ENCODE data around the gene PPP2R3C. TPM values are rescaled to one million over a fixed set of nuclear protein-coding genes. Genes with fewer than 3 reads are reported as not detected.
A peak's percentile ranks its signal among the peaks of the same experiment; 100 is the strongest.

Gene PPP2R3C
- total and polyA plus RNA-seq, 2 of the 13 experiments (the other 11 are each of a cell fraction or from before 2014, with no cell fraction given): 63.4 to 102 TPM

DNA sequence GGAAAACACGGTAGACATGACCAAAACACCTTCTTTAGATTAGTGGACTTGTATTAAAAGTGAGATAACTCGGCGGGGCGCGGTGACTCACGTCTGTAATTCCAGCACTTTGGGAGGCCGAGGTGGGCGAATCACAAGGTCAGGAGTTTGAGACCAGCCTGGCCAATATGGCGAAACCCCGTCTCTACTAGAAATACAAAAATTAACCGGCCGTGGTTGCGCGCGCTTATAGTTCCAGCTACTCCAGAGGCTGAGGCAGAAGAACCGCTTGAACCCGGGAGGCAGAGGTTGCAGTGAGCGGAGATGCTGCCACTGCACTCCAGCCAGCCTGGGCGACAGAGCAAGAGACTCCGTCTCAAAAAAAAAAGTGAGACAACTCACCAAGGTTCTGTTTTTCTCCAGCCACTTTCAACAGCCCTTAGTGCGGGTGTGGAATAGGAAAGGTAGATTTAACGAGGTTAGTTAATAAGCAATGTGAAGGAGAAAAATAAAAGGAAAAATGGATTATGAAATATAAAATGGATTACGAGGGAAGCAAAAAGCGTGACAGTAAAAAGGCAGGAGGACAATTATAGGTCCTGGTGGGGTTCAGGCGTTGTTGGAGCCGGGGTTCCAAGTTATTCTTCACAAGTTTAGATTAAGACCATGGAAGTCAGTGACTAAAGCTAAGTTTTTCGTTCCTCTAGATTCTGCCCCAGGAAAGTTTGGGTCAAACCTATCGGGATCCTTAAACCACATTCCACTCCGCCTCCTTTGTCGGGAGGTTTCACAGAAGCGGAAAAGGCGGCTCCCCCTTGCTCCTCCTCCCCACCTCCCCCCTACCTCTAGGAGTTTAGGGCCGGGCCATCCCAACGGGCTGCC, 534 bp downstream of the PPP2R3C start (continued):
- TF ChIP-seq, protein P1, sequence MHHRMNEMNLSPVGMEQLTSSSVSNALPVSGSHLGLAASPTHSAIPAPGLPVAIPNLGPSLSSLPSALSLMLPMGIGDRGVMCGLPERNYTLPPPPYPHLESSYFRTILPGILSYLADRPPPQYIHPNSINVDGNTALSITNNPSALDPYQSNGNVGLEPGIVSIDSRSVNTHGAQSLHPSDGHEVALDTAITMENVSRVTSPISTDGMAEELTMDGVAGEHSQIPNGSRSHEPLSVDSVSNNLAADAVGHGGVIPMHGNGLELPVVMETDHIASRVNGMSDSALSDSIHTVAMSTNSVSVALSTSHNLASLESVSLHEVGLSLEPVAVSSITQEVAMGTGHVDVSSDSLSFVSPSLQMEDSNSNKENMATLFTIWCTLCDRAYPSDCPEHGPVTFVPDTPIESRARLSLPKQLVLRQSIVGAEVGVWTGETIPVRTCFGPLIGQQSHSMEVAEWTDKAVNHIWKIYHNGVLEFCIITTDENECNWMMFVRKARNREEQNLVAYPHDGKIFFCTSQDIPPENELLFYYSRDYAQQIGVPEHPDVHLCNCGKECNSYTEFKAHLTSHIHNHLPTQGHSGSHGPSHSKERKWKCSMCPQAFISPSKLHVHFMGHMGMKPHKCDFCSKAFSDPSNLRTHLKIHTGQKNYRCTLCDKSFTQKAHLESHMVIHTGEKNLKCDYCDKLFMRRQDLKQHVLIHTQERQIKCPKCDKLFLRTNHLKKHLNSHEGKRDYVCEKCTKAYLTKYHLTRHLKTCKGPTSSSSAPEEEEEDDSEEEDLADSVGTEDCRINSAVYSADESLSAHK (CRISPR knock-in tag; IDR thresholded peaks at IDR 0.05; ENCODE audit: borderline replicate concordance): no peak
- TF ChIP-seq RBM39 (IDR thresholded peaks at IDR 0.05; ENCODE audit: low read depth, low read length, poor library complexity, severe bottlenecking) (no peak), ZBTB1 (CRISPR knock-in tag; IDR thresholded peaks at IDR 0.05; ENCODE audit: borderline replicate concordance) (no peak), ZNF543 (CRISPR knock-in tag; IDR thresholded peaks at IDR 0.05) (no peak; the same call in 1 of the 2 replicates), ZNF331 (CRISPR knock-in tag; IDR thresholded peaks at IDR 0.05) (no peak), EHMT2 (IDR thresholded peaks at IDR 0.05; ENCODE audit: borderline replicate concordance, low read depth, low read length) (no peak), ZNF891 (CRISPR knock-in tag; IDR thresholded peaks at IDR 0.05) (0 out of 2 replicates have a peak, but pooled peaks have one; percentile 61), ZNF24 (IDR thresholded peaks at IDR 0.05) (0 out of 2 replicates have a peak, but pooled peaks have one; percentile 13)
- TF ChIP-seq, protein P2, sequence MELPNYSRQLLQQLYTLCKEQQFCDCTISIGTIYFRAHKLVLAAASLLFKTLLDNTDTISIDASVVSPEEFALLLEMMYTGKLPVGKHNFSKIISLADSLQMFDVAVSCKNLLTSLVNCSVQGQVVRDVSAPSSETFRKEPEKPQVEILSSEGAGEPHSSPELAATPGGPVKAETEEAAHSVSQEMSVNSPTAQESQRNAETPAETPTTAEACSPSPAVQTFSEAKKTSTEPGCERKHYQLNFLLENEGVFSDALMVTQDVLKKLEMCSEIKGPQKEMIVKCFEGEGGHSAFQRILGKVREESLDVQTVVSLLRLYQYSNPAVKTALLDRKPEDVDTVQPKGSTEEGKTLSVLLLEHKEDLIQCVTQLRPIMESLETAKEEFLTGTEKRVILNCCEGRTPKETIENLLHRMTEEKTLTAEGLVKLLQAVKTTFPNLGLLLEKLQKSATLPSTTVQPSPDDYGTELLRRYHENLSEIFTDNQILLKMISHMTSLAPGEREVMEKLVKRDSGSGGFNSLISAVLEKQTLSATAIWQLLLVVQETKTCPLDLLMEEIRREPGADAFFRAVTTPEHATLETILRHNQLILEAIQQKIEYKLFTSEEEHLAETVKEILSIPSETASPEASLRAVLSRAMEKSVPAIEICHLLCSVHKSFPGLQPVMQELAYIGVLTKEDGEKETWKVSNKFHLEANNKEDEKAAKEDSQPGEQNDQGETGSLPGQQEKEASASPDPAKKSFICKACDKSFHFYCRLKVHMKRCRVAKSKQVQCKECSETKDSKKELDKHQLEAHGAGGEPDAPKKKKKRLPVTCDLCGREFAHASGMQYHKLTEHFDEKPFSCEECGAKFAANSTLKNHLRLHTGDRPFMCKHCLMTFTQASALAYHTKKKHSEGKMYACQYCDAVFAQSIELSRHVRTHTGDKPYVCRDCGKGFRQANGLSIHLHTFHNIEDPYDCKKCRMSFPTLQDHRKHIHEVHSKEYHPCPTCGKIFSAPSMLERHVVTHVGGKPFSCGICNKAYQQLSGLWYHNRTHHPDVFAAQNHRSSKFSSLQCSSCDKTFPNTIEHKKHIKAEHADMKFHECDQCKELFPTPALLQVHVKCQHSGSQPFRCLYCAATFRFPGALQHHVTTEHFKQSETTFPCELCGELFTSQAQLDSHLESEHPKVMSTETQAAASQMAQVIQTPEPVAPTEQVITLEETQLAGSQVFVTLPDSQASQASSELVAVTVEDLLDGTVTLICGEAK (IDR thresholded peaks at IDR 0.05): no peak
- TF ChIP-seq, protein P2 (CRISPR knock-in tag; IDR thresholded peaks at IDR 0.05): 0 out of 2 replicates have a peak, but pooled peaks have one; percentile 28
- TF ChIP-seq, protein P3, sequence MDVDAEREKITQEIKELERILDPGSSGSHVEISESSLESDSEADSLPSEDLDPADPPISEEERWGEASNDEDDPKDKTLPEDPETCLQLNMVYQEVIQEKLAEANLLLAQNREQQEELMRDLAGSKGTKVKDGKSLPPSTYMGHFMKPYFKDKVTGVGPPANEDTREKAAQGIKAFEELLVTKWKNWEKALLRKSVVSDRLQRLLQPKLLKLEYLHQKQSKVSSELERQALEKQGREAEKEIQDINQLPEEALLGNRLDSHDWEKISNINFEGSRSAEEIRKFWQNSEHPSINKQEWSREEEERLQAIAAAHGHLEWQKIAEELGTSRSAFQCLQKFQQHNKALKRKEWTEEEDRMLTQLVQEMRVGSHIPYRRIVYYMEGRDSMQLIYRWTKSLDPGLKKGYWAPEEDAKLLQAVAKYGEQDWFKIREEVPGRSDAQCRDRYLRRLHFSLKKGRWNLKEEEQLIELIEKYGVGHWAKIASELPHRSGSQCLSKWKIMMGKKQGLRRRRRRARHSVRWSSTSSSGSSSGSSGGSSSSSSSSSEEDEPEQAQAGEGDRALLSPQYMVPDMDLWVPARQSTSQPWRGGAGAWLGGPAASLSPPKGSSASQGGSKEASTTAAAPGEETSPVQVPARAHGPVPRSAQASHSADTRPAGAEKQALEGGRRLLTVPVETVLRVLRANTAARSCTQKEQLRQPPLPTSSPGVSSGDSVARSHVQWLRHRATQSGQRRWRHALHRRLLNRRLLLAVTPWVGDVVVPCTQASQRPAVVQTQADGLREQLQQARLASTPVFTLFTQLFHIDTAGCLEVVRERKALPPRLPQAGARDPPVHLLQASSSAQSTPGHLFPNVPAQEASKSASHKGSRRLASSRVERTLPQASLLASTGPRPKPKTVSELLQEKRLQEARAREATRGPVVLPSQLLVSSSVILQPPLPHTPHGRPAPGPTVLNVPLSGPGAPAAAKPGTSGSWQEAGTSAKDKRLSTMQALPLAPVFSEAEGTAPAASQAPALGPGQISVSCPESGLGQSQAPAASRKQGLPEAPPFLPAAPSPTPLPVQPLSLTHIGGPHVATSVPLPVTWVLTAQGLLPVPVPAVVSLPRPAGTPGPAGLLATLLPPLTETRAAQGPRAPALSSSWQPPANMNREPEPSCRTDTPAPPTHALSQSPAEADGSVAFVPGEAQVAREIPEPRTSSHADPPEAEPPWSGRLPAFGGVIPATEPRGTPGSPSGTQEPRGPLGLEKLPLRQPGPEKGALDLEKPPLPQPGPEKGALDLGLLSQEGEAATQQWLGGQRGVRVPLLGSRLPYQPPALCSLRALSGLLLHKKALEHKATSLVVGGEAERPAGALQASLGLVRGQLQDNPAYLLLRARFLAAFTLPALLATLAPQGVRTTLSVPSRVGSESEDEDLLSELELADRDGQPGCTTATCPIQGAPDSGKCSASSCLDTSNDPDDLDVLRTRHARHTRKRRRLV (CRISPR knock-in tag; IDR thresholded peaks at IDR 0.05): no peak
